ENCODE data around the gene INPP1.

INPP1 gene

DNA sequence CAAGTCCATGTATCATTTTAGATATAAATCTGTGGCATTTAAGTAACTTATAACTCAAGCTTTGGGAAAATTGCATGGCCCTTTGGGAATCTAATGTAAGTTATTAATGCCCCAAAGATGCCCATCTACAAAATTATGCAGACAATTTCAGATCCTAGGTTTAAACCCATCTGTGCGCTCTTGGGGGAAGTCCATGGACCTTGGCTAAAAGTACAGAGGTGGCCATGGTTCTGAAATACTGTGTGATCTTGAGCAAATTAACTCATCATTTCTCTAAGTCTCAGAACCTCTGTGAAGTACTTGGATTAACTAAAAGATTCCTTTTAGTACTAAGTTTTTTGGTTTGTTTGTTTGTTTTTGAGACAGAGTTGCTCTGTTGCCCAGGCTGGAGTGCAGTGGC, 19.5 kb downstream of the INPP1 start:
- DNase-seq (ENCODE audit: low read depth) = no peak

DNA sequence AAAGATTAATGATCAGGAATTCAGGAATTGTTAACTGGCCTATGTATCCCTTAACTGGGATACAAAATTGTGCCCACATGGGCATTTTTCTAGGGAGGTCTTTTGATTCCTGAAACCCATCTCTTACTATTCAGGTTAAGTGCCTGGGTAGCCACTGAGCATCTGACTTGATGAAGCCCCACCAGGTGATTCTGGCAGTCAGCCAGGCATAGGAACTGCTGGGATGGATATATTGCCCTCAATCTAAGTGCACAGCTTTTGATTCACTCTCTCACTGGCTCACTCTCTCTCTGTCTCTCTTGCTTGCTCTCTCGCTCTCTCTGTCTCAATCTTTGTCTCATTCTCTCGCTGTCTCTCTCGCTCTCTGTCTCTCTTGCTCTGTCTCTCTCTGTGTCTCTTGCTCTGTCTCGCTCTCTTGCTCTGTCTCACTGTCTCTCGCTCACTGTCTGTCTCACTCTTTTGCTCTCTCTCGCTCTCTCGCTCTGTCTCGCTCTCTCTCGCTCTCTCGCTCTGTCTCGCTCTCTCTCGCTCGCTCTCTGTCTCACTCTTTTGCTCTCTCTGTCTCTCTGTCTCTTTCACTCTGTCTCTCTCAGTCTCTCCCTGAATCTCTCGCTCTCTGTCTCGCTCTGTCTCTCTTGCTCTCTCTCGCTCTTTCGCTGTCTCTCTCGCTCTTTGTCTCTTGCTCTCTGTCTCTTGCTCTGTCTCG, 22.3 kb downstream of the INPP1 start:
- DNase-seq (ENCODE audit: low read depth) = no peak

DNA sequence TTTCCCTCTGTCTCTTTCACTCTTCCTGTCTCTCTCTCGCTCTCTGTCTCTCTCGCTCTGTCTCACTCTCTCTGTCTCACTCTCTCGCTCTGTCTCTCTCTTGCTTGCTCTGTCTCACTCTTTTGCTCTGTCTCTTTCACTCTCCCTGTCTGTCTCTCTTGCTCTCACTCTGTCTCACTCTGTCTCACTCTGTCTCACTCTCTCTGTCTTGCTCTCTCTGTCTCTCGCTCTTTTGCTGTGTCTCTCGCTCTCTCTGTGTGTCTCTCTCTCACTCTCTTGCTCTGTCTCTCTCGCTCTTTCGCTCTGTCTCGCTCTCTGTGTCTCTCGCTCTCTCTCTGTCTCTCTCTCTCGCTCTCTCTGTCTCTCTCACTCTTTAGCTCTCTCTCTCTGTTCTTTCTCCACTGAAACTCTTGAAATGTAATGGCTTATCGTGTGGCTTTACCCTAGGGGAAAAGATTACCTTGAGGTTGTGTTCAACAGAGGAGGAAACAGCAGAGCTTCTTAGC, 22.9 kb downstream of the INPP1 start:
- DNase-seq (ENCODE audit: low read depth) = no peak

DNA sequence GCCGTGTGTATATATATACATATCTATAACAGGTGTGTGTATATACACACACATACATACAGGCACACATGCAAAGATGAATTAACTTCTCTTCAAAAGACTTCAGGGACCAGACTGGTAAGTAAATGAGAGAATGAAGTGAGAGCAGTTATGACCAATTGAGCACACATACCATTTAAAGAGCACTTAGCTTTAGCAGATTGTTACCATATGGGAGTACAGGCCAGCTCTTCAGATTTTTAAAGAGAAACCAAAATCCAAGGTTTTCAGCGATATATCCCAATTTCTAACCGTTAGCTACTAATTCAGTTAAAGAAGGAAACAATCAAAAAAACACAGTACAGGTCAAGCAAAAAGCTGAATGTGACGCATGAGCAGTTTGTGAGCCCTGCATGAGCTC, 23.7 kb downstream of the INPP1 start:
- DNase-seq (ENCODE audit: low read depth) = no peak

DNA sequence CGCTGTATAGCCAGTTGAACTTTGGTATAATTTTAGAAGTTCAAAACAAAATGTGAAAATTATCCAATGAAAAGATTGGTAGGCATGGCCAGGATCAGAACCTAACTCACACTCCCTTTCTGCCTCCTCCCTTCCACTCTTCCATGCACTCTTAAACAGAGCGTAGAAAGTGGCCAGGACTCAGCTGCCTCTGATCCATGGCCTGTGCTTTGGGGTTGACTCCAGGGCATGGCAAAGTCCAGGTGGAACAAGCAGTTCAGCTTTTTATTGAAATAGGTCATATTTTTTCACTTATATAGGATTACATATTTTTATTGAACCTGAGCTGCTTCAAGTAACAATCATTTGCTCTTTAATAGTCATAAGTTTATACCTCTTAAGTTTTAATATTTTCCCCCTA, 26.2 kb downstream of the INPP1 start:
- no peak for DNase-seq (ENCODE audit: low read depth)

DNA sequence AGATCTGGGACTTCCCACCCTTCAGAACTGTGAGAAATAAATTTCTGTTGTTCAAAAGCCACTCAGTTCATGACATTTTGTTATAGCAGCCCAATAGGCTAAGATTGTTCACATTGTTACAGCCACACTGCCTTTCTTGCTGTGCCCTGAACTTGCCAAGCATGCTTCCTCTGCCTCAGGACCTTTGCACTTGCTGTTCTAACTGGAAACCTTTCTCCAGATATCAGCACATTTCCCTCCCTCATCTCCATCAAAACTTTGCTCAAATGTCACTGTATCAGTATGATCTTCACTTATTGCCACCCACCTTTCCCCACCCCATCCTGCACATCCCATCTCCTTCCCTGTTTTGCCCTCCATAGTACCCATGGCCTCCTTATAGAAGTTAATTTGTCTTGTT, 32.7 kb downstream of the INPP1 start:
- DNase-seq (ENCODE audit: low read depth) = no peak

DNA sequence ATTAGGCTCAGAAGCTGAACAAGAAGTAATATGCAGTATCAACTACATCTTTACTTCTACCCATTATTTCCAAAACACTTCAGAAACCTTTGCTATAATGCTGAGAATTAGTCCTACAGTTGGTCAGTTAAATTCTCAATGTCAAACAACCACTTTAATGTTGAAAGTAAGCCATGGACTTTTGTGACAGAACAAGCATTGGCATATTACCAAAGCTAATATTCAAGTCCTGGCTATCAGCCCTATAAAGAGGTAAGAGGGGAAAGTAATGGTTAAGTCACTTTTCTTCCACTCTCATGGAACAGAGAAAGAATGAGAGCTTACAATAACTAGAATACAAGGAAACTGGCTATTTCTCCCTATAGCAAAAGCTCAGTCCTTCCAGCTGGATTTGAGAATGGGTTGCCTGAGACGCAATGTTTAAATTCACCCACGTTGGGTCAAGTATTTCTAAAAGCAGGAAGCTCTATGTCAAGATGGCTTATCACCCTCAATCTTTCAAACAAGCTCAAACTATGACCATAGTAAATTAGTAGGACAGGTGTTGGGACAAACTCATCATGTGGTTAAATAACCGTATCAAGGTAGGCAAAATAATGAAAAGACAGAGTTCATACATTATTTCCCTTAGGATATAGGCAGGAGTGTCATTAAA, 33.3 kb downstream of the INPP1 start:
- DNase-seq (ENCODE audit: low read depth) = no peak

DNA sequence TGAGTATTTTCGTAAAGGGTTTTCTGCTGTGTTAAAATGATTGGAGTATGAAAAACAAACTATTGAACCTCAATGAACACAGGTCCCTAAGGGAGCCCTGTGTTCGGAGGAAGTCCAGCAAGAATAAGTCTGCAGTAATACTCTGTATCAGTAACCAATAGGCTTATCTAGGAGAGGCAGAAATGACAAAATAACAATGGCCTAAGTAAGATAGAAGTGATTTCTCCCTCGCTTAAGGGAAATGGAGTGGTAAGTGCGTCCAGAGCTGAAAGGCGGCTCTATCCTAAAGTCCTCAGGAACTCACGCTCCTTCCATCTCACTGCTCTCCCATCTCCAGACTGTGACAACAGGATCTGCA, 35.5 kb downstream of the INPP1 start:
- no peak for DNase-seq (ENCODE audit: low read depth)

DNA sequence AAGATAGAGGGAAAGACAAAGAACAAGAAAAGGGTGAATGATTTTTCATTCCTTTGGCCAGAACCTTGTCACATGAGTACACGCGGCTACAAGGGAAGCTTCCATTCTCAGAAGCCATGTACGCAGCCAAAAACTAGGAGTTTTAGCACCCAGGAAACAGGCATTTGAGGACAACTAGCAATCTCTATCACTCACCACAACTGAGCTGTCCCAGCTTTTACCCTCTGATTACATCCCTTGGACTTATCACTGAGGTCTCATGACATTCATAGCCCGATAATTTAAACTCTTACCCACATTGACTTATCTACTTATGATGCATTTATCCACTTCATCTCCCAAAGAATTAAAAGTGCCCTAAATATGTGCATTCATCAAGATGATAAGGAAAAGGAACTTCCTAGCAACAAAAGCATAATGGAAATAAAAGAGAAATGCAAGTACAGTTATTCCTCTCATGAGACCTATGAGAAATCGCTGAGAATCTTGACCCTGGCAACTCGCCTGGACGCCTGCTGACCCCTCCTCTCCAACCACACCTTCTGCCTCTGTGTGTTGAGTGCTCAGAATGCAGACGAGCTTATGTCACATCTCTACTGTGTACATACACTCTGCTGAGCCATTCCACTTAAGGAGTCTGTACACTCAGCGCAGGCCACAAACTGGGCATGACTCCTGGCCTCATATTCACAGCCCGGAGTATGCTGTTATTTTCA, 36.0 kb downstream of the INPP1 start:
- no peak for DNase-seq (ENCODE audit: low read depth)

DNA sequence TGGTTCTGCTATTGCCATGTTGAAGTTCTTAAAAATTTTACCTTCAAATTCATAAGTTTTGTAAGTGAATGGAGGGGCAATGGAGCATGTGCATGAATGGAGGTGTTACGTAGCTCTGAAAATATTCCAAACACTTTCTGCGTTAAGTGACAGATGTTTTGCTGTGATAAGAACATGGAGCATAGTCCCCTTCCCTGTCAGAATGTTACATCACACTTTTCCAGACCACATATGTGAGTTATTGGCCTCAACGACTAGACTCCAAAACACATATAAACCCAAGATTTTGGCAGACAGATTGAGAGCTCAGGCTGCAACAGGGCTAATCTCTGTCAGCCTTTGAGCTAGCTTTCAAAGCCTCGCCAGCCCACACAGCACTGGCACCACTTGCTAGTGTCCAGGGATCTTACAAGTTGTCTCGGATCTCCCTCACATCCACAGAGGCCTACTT, 37.6 kb downstream of the INPP1 start:
- no peak for DNase-seq (ENCODE audit: low read depth)

DNA sequence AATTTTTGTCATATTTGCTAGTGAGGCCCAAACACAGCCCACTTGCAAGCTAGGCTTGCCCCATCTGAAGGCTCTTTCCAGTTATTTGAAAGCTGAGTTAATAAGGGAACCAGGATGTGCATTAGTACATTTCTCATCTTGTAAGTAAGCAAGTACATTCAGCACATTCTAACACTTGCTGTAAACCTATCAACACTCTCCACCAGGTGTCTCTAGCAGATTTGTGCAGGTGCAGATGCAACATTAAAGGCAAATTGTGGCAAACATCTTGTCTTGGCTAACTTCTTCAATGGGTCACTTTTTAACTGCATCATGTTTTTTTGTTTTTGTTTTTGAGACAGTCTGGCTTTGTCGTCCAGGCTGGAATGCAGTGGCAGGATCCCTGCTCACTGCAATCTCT, 39.5 kb downstream of the INPP1 start:
- DNase-seq (ENCODE audit: low read depth) = no peak

DNA sequence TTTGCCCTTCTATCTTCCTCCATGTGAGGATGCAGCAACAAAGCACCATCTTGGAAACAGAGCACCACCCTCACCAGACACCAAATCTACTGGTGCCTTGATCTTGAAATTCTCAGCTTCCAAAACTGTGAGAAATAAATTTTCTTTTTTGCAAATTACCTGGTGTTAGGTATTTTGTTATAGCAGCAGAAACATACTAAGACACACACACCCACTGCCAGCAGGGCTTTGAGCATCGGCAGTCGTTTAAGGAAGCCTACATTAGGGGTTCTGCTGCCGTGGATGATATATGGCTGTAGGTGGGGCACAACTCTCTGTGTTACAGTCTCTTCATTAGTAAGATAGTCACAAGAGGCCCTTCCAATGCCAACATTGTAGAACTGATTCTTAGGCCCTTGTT, 44.0 kb downstream of the INPP1 start:
- DNase-seq (ENCODE audit: low read depth) = no peak

DNA sequence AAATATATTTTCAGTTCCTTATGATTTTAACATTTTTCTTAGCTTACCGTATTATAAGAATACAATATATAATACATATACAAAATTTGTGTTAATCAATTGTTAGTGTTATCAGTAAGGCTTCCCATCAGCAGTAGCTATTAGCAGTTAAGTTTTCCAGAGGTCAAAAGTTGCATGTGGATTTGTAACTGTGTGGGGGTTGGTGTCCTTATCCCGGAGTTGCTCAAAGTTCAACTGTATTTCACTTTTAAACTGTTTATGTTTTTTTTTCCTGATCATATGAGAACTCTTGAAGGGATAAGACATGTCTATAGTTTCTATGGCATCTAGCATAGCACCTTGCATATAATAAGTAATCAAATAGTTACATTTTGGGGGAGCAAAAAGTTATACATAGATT, 52.9 kb downstream of the INPP1 start:
- no peak for DNase-seq (ENCODE audit: low read depth)

DNA sequence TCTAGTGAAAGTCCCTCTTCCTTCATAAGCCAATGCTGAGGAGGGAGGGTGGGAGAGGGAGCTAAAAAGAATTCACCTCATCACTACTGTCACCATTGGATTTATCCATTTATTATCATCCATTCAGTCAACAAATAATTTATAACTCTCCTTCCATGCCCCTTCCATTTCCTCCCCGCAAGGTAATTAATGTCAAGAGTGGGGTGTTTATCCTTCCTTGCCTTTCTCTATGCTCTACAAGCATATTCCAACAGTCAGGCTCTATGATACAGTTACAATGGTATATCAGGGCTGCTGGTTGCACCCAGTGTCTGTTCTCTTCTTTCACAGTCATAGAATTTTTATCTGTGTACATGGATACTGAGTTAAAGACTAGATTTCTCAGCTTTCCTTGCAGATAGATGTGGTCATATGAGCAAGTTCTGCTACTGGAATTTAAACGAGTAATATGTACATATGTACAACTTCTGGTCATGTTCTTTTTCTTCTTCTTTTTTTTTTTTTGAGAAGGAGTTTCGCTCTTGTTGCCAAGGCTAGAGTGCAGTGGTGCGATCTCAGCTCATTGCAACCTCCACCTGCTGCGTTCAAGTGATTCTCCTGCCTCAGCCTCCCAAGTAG, 59.7 kb downstream of the INPP1 start:
- no peak for DNase-seq (ENCODE audit: low read depth)

DNA sequence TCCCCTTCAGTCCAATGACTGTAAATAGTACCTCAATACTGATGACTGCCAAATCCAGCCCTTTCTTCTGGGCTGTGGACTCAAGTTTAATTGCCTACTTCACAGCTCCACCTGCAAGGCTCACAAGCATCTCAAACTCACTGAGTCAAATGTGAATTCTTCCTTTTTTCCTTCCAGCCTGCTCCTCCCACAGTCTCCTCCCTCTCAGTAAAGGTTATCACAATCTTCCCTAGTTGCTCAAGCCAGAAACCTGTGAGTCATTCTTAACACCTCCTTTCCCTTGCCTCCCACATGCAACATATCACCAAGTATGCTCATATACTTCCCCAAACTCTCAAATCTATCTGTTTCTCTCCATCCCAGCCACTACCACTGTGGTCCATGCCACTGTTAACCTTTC, 61.1 kb downstream of the INPP1 start:
- no peak for DNase-seq (ENCODE audit: low read depth)

DNA sequence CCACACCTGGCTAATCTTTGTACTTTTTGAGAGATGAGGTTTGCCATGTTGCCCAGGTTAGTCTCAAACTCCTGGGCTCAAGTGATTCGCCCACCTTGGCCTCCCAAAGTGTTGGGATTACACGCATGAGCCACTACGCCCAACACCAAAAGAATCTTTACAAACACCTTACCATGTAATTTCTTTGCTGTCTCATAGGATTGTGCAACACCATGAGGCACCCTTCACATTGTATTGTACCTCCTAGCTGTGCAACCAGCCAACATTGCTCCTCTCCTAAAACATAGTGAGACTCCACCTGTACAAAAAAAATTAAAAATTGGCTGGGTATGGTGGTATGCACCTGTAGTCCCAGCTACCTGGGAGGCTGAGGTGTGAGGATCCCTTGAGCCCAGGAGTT, 61.7 kb downstream of the INPP1 start:
- no peak for DNase-seq (ENCODE audit: low read depth)

DNA sequence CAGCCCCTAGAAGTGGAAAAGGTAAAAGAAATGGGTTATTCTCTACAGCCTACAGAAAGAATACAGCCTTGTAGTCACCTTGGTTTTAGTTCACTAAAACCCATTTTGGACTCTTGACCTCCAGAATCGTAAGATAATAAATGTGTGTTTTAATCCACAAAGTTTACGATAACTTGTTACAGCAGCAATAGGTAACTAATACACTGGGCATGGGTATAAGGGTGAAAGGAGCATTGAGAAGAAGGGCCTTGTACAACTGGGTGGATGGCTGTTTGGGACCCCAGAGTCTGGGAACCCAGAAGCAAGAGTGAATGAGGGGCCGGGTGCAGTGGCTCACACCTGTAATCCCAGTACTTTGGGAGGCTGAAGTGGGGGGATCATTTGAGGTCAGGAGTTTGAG, 62.6 kb downstream of the INPP1 start:
- DNase-seq (ENCODE audit: low read depth) = no peak

DNA sequence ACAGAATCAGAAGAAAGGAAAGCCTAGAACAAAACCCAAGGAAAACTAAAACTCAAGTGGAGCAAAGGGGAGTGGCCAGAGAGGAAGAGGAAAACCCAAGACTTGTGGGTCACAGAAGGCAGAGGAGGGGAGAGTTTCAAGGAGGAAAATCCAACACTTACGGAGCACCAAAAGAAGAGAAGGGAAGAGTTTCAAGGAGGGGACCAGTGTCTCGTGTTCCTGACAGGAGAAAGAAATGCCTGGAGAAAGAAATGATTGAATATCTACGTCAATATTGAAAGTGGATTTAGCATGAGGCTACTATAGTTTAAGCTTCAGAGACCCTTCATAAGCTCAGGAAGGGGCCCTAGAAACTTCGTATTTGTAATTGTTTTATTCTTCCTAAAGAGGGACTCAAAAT, 63.4 kb downstream of the INPP1 start:
- DNase-seq (ENCODE audit: low read depth) = no peak

DNA sequence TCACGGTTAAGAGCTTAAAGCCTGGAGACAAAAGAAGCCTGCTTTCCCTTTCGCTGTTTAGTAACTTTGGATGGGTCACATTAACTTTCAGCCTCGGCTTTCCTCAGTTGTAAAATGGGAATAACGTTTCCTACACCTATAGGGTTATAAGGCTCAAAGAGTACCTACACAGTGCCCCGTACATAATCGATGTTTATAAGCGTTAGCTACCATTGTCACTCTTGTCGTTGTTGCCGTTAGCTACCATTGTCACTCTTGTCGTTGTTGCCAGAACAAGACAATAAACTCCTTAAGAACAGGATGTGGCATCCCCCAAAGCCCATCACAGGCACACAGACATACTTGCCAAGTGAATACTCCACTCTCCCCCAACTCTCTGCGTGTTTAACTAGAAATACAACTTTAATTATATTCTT, 63.9 kb downstream of the INPP1 start:
- DNase-seq (ENCODE audit: low read depth) = no peak

DNA sequence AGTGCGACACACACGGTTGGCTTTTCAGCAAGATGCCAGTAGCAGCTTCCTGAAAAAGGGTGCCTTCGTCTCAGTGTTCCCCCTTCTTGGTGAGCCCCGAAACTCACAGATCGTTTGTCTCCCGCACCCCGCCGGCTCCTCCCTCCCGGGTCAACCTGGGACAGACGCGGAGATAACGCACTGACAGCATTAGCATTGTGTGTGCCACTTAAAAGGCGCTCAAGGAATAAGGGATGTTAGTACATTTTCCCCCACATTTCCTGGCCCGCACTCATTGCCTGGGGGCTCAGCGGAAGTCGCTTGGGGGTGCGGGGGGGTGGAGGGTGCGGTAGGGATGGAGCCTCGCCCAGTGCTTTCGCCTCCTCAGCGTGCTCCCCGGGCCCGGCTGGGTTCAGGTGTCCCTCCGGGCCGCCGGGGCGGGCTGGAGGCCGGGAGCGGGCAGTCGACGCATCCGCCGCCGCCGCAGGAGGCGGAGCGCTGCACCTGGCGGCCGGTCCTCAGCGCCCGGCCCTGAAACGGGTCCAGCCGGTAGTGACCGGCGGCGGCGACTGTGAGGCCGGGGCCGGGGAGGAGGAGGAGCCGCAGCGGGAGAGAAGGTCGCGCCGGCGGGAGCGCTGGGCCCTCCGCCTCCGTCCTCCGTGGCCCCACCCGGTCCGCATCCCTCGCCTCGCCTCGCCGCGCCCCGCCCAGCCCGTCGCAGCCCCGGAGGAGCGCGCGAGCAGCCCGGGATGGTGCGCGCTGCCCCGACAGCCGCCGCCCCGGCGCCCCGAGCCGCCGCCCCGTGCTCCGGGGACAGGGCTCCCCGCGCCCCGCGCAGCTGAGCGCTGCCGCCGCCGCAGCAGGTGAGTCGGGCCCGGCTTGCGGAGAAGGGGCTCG, 64.5 kb downstream of the INPP1 start, which contains the start of gene MFSD6:
Gene MFSD6 (plus strand): TSS at position 694 of the 876 bp plus-strand sequence. CDS start 27,675 bp downstream, outside the sequence.
- DNase-seq (ENCODE audit: low read depth) = peak; percentile 41

DNA sequence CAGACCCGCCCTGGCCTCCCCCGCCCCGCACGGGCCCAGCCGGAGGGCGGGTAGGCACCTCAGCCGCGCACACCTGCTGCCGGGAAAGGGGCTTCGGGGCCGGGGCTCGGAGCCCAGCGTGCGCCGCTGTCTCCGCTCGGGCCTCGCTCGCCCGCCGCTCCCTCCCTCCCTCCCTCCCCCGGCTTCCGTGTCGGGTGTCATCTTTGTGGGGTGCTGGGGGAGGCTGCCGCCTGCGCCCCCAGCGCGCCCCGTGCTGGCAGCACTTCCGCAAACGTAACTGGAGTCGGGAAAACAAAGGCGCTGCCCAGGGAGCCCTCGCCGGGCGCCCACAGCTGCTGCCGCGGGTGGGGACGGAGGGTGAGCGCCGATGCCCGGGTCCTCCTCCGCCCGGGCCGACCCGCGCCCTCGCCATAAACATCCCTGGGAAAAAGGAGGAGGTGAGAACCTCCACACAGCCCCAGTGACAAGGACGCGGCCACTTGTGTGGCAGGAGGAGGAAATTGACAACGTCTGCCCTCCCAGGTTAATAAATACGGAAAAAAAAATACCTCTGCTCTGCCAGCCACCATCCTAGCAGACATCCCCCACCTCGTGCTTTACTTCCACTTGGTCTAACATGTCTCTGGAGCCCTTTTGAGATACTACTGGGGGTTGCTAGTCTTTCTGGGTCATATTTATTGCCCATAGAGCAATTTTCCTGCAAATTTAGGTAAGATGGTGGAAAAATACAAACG, 65.3 kb downstream of the INPP1 start:
- DNase-seq (ENCODE audit: low read depth) = peak; percentile 56
